Prostate gland (tissue), 2 donors: ENCODE results near the gene ETV6.

Experiments used
- CTCF ChIP-seq, 4 experiments: fragments of 200-600 bp in 2 of 4; fragments of 450-650 bp in 2 of 4; sonication (generic) in 2 of 4; IDR thresholded peaks; 1 replicate in 3 of 4; 2 replicates in 1 of 4; pipeline ENCODE4 v1.5.1; 2016 to 2019; ENCODE audit warnings: antibody characterized with exemption in 4 of 4, mild to moderate bottlenecking in 2 of 4, moderate library complexity in 2 of 4
- POLR2A ChIP-seq: fragments of 450-650 bp; IDR thresholded peaks from one replicate; pipeline ENCODE4 v1.6.1; 2016; ENCODE audit warnings: antibody characterized with exemption, mild to moderate bottlenecking
- POLR2AphosphoS5 ChIP-seq: sonication (generic); formaldehyde crosslinking; IDR thresholded peaks from one replicate; pipeline ENCODE4 v1.6.1; 2017; ENCODE audit warnings: antibody characterized with exemption

GRCh38 chr12:11774821-11775220, 125.3 kb downstream of the ETV6 start:
- TF ChIP-seq POLR2A, result no peak
- TF ChIP-seq CTCF (IDR thresholded peaks at IDR 0.05), result no peak
- no peak for TF ChIP-seq POLR2AphosphoS5
